Measurements from ENCODE around the gene FAM240A. TPM values are rescaled to one million over a fixed set of nuclear protein-coding genes. Genes with fewer than 3 reads are reported as not detected.
A peak's percentile ranks its signal among the peaks of the same experiment; 100 is the strongest.

The FAM240A gene
- total RNA-seq, 1 donor, result 0.36 TPM

- H3K4me2 ChIP-seq (ENCODE audit: insufficient read depth, low read length), result no peak overlapping the region
- H3K79me2 ChIP-seq (ENCODE audit: insufficient read depth, low read length), result no peaks in the 10 kb centered on the region
- no peak overlapping the region for H2AFZ ChIP-seq (ENCODE audit: low read length)
- TF ChIP-seq CTCF (IDR thresholded peaks at IDR 0.05; ENCODE audit: extremely low read depth, low read depth, low read length), result no peak
- peaks cover 17% of the 10 kb centered on the region for H3K27me3 ChIP-seq (ENCODE audit: insufficient read depth, low read length)
- H3K9me3 ChIP-seq (ENCODE audit: low read depth, low read length), result no peaks in the 10 kb centered on the region
- no peak for DNase-seq (ENCODE audit: insufficient read length, low spot score, missing footprints)
- no peak overlapping the region for H3K4me3 ChIP-seq (ENCODE audit: insufficient read depth, low read length)
- H3K4me1 ChIP-seq (ENCODE audit: insufficient read depth, low read length), result no peaks in the 10 kb centered on the region
- H3K36me3 ChIP-seq (ENCODE audit: insufficient read depth, low read length), result no peaks in the 10 kb centered on the region
- no peak overlapping the region for H3K27ac ChIP-seq (ENCODE audit: low read depth, low read length)
- no peaks in the 10 kb centered on the region for H4K20me1 ChIP-seq (ENCODE audit: insufficient read depth, low read length)
Measured at GRCh38 chr3:46603446-46604046, 8.8 kb upstream of the FAM240A start.

- H3K27ac ChIP-seq (ENCODE audit: low read depth, low read length), result no peak overlapping the region
- no peak overlapping the region for H3K4me2 ChIP-seq (ENCODE audit: insufficient read depth, low read length)
- H4K20me1 ChIP-seq (ENCODE audit: insufficient read depth, low read length), result no peaks in the 10 kb centered on the region
- no peak for DNase-seq (ENCODE audit: insufficient read length, low spot score, missing footprints)
- no peaks in the 10 kb centered on the region for H3K36me3 ChIP-seq (ENCODE audit: insufficient read depth, low read length)
- TF ChIP-seq CTCF (IDR thresholded peaks at IDR 0.05; ENCODE audit: extremely low read depth, low read depth, low read length), result no peak
- no peaks in the 10 kb centered on the region for H3K4me1 ChIP-seq (ENCODE audit: insufficient read depth, low read length)
- peaks cover 15% of the 10 kb centered on the region for H3K27me3 ChIP-seq (ENCODE audit: insufficient read depth, low read length)
- H3K4me3 ChIP-seq (ENCODE audit: insufficient read depth, low read length), result no peak overlapping the region
- no peaks in the 10 kb centered on the region for H3K79me2 ChIP-seq (ENCODE audit: insufficient read depth, low read length)
- no peak overlapping the region for H2AFZ ChIP-seq (ENCODE audit: low read length)
- H3K9me3 ChIP-seq (ENCODE audit: low read depth, low read length), result no peaks in the 10 kb centered on the region
Measured at GRCh38 chr3:46604127-46604526, 8.2 kb upstream of the FAM240A start.

GRCh38 chr3:46607603-46608028 lies 4.7 kb upstream of the FAM240A start:
- Histone ChIP-seq H4K20me1 (ENCODE audit: insufficient read depth, low read length) (no peaks in the 10 kb centered on the region), H3K36me3 (ENCODE audit: insufficient read depth, low read length) (no peaks in the 10 kb centered on the region), H3K4me3 (ENCODE audit: insufficient read depth, low read length) (no peak overlapping the region), H2AFZ (ENCODE audit: low read length) (no peak overlapping the region), H3K9me3 (ENCODE audit: low read depth, low read length) (no peaks in the 10 kb centered on the region), H3K27me3 (ENCODE audit: insufficient read depth, low read length) (peaks cover 27% of the 10 kb centered on the region), H3K4me2 (ENCODE audit: insufficient read depth, low read length) (no peak overlapping the region), H3K4me1 (ENCODE audit: insufficient read depth, low read length) (no peaks in the 10 kb centered on the region), H3K27ac (ENCODE audit: low read depth, low read length) (no peak overlapping the region), H3K79me2 (ENCODE audit: insufficient read depth, low read length) (no peaks in the 10 kb centered on the region)
- DNase-seq (ENCODE audit: insufficient read length, low spot score, missing footprints), result no peak
- TF ChIP-seq CTCF (IDR thresholded peaks at IDR 0.05; ENCODE audit: extremely low read depth, low read depth, low read length), result peak; percentile 15

GRCh38 chr3:46609212-46609721 lies 3.1 kb upstream of the FAM240A start:
- Histone ChIP-seq H3K4me3 (ENCODE audit: insufficient read depth, low read length) (no peak overlapping the region), H4K20me1 (ENCODE audit: insufficient read depth, low read length) (no peaks in the 10 kb centered on the region), H3K36me3 (ENCODE audit: insufficient read depth, low read length) (no peaks in the 10 kb centered on the region), H3K9me3 (ENCODE audit: low read depth, low read length) (no peaks in the 10 kb centered on the region), H3K4me2 (ENCODE audit: insufficient read depth, low read length) (no peak overlapping the region), H2AFZ (ENCODE audit: low read length) (no peak overlapping the region), H3K4me1 (ENCODE audit: insufficient read depth, low read length) (no peaks in the 10 kb centered on the region), H3K79me2 (ENCODE audit: insufficient read depth, low read length) (no peaks in the 10 kb centered on the region), H3K27me3 (ENCODE audit: insufficient read depth, low read length) (peaks cover 36% of the 10 kb centered on the region), H3K27ac (ENCODE audit: low read depth, low read length) (no peak overlapping the region)
- no peak for TF ChIP-seq CTCF (IDR thresholded peaks at IDR 0.05; ENCODE audit: extremely low read depth, low read depth, low read length)
- no peak for DNase-seq (ENCODE audit: insufficient read length, low spot score, missing footprints)
